HUES48 (cell line): ENCODE results near the gene JAM2.
A peak's percentile ranks its signal among the peaks of the same experiment; 100 is the strongest.

ENCODE experiments used
- H3K27ac ChIP-seq: one replicate; pipeline ENCODE4 v1.7.0; 2013; ENCODE audit warnings: low read depth, low read length, inconsistent platforms
- H3K27me3 ChIP-seq: 2 replicates; pipeline ENCODE4 v1.6.1; 2013; ENCODE audit warnings: mild to moderate bottlenecking, low read length; ENCODE audit not compliant: control insufficient read depth, insufficient read depth
- H3K36me3 ChIP-seq: 2 replicates; pipeline ENCODE4 v1.6.1; 2013; ENCODE audit warnings: low read length; ENCODE audit not compliant: control insufficient read depth, insufficient read depth
- H3K4me1 ChIP-seq: 2 replicates; pipeline ENCODE4 v1.6.1; 2013; ENCODE audit warnings: mild to moderate bottlenecking, low read length; ENCODE audit not compliant: control insufficient read depth, insufficient read depth
- H3K4me3 ChIP-seq: 2 replicates; pipeline ENCODE4 v1.5.1; 2013; ENCODE audit warnings: mild to moderate bottlenecking, low read depth, low read length
- H3K9ac ChIP-seq: 2 replicates; pipeline ENCODE4 v1.6.1; 2013; ENCODE audit warnings: mild to moderate bottlenecking, low read depth, low read length, moderate library complexity
- H3K9me3 ChIP-seq: 2 replicates; pipeline ENCODE4 v1.6.1; 2013; ENCODE audit warnings: low read length; ENCODE audit not compliant: control insufficient read depth, insufficient read depth

JAM2 gene

DNA sequence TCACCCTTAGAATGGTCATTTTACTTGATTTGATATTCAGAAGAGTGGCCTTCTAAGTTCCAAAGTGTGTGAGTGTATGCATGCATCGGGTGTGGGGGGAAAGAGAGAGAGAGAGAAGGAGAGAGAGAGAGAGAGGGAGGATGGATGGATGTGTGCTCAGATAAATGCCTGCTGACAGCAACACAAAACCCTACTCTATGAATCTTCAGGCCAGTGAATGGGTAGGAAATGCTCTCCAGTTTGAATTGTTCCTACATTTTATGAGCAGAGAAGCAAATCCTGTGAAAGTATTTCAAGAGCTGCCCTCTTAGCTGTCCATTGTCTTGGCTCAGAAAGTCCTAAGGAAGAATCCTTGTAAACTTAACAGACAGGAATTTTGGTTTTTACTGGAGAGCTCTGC lies 7.4 kb downstream of the JAM2 start:
- Histone ChIP-seq H3K9me3 (no peaks in the 10 kb centered on the region), H3K4me3 (no peak overlapping the region), H3K27me3 (no peaks in the 10 kb centered on the region), H3K4me1 (0 out of 2 replicates have a peak, but pooled peaks cover 3% of the 10 kb centered on the region), H3K36me3 (no peaks in the 10 kb centered on the region), H3K9ac (no peak overlapping the region), H3K27ac (no peak overlapping the region)

GRCh38 chr21:25647647-25648046 lies 8.6 kb downstream of the JAM2 start:
- 0 out of 2 replicates have a peak, but pooled peaks cover 3% of the 10 kb centered on the region for H3K4me1 ChIP-seq
- H3K9ac ChIP-seq, result no peak overlapping the region
- H3K36me3 ChIP-seq, result no peaks in the 10 kb centered on the region
- no peaks in the 10 kb centered on the region for H3K27me3 ChIP-seq
- no peak overlapping the region for H3K4me3 ChIP-seq
- no peak overlapping the region for H3K27ac ChIP-seq
- no peaks in the 10 kb centered on the region for H3K9me3 ChIP-seq

GRCh38 chr21:25649146-25649545 lies 10.1 kb downstream of the JAM2 start:
- H3K4me1 ChIP-seq, result 0 out of 2 replicates have a peak, but pooled peaks cover 3% of the 10 kb centered on the region
- H3K9ac ChIP-seq, result no peak overlapping the region
- no peaks in the 10 kb centered on the region for H3K36me3 ChIP-seq
- no peak overlapping the region for H3K4me3 ChIP-seq
- no peak overlapping the region for H3K27ac ChIP-seq
- no peaks in the 10 kb centered on the region for H3K9me3 ChIP-seq
- no peaks in the 10 kb centered on the region for H3K27me3 ChIP-seq

DNA sequence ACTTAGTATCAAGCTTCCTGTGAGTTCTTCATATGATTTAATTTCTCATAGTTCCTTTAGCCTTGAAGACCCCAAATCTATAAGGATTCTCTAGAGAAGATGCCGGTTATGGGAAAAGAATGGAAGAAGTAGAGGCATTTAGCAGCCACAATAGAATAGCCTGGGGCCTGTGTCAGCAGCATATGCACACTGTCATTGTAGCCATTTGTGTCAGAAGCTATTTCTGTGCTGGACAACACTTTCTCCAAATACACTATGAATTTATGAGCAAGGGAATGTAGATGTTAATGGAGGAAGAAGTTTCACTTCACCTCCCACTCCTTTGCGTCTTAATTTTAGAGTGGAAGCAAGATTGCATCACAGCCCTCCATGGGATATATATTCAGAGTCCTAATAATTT lies 17.4 kb downstream of the JAM2 start:
- H3K9me3 ChIP-seq, result no peaks in the 10 kb centered on the region
- H3K36me3 ChIP-seq, result no peaks in the 10 kb centered on the region
- no peak overlapping the region for H3K27ac ChIP-seq
- H3K9ac ChIP-seq, result no peak overlapping the region
- no peak overlapping the region for H3K4me3 ChIP-seq
- H3K27me3 ChIP-seq, result no peaks in the 10 kb centered on the region
- peaks cover 29% of the 10 kb centered on the region for H3K4me1 ChIP-seq

DNA sequence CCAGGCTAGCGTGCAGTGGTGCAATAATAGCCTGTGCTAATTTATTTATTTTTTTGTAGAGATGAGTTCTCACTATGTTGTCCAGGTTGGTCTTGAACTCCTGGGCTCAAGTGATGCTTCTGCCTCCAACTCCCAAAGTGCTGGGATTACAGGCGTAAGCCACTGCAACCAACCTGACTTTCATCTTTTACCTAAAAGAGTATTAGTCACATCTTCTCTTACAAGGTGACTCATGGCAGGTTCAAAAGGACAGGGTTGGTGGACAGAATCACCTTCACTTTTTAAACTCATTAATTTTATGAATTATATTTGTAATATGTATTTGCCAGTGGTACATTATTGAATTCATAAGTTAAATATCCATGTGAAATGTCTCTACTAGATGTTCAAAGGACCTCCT lies 18.1 kb downstream of the JAM2 start:
- H3K27me3 ChIP-seq, result no peaks in the 10 kb centered on the region
- no peak overlapping the region for H3K9ac ChIP-seq
- peaks cover 29% of the 10 kb centered on the region for H3K4me1 ChIP-seq
- no peaks in the 10 kb centered on the region for H3K36me3 ChIP-seq
- no peak overlapping the region for H3K4me3 ChIP-seq
- H3K27ac ChIP-seq, result peak overlapping the region; percentile 92
- no peaks in the 10 kb centered on the region for H3K9me3 ChIP-seq

GRCh38 chr21:25658427-25659035 lies 19.5 kb downstream of the JAM2 start:
- Histone ChIP-seq H3K36me3 (no peaks in the 10 kb centered on the region), H3K9ac (no peak overlapping the region), H3K4me1 (peaks cover 29% of the 10 kb centered on the region), H3K4me3 (peak overlapping the region; percentile 27; the same call in 1 of the 2 replicates), H3K27me3 (no peaks in the 10 kb centered on the region), H3K9me3 (no peaks in the 10 kb centered on the region), H3K27ac (peak overlapping the region; percentile 92)

- no peak overlapping the region for H3K9ac ChIP-seq
- H3K27me3 ChIP-seq, result no peaks in the 10 kb centered on the region
- H3K4me3 ChIP-seq, result no peak overlapping the region
- H3K27ac ChIP-seq, result no peak overlapping the region
- H3K4me1 ChIP-seq, result peaks cover 29% of the 10 kb centered on the region
- no peaks in the 10 kb centered on the region for H3K36me3 ChIP-seq
- H3K9me3 ChIP-seq, result no peaks in the 10 kb centered on the region
These were observed 21.2 kb downstream of the JAM2 start for GRCh38 chr21:25660233-25660632.

DNA sequence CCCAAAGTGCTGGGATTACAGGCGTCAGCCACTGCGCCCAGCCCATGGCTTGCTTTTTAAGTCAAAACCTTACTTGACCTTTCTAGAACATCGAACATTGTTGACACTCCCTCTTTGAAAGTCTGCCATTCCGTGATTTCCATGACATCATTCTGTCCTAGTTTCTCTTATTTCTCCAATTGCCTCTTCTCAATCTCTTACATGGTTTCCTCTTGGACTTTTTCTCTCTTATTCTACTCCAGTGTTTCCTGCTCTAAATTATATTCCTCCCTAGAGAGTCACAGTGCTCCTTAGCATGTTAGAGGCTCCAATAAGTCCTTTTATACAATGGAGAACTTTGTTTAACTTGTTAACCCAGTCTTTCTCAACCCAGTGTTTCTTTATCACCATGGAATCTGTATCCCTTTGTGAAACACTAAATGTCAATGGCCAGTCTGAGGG lies 25.5 kb downstream of the JAM2 start:
- H3K36me3 ChIP-seq, result no peaks in the 10 kb centered on the region
- H3K9ac ChIP-seq, result no peak overlapping the region
- no peak overlapping the region for H3K4me3 ChIP-seq
- no peaks in the 10 kb centered on the region for H3K27me3 ChIP-seq
- no peak overlapping the region for H3K27ac ChIP-seq
- no peaks in the 10 kb centered on the region for H3K9me3 ChIP-seq
- peaks cover 9% of the 10 kb centered on the region for H3K4me1 ChIP-seq

DNA sequence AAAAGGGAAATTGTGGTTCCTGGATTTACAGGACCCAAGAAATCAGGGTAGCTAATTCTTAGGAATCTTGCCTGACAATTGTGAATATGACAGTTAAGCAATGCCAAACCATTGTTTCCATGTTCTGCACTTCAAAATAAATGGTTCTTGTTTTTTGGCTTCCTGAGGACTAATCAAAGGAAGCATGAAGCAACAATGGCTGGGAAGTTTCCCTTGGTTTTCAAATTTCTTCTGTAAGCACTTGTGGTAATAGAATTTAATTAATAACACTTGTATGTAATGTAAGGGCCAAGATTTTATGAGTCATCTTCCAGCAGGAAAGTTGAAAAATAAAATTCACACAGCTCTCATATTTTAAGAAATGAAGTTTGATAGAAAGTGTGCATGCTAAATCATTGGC lies 31.7 kb downstream of the JAM2 start:
- Histone ChIP-seq H3K36me3 (no peaks in the 10 kb centered on the region), H3K9ac (no peak overlapping the region), H3K9me3 (no peaks in the 10 kb centered on the region; the same call in none of the 2 replicates), H3K27ac (no peak overlapping the region), H3K4me1 (no peaks in the 10 kb centered on the region), H3K4me3 (no peak overlapping the region), H3K27me3 (no peaks in the 10 kb centered on the region)

- no peak overlapping the region for H3K9ac ChIP-seq
- H3K9me3 ChIP-seq, result no peaks in the 10 kb centered on the region; the same call in none of the 2 replicates
- no peaks in the 10 kb centered on the region for H3K36me3 ChIP-seq
- H3K27ac ChIP-seq, result no peak overlapping the region
- H3K27me3 ChIP-seq, result no peaks in the 10 kb centered on the region
- no peak overlapping the region for H3K4me3 ChIP-seq
- no peaks in the 10 kb centered on the region for H3K4me1 ChIP-seq
These were observed 37.4 kb downstream of the JAM2 start for GRCh38 chr21:25676451-25676850.

DNA sequence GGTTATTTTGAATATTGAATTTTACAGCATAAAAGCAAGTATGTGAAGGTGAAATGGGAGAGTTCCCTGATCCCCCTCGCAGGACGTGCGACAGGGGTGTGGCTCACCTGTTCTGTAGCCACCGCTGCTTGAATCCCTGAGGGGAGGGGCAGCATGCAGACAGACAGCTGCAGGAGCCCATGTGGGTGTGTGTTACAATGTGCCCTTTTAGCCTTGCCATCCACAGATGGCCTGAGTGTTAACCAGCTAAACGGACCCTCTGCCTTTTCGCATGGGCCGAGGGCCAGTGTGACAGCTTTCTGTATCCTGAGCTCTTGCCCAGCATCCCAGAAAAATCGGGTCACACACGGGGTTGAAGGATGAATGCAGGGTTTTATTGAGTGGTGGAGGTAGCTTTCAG lies 43.3 kb downstream of the JAM2 start:
- Histone ChIP-seq H3K4me1 (no peaks in the 10 kb centered on the region), H3K9ac (no peak overlapping the region), H3K27me3 (no peaks in the 10 kb centered on the region), H3K27ac (no peak overlapping the region), H3K36me3 (no peaks in the 10 kb centered on the region), H3K4me3 (no peak overlapping the region), H3K9me3 (no peaks in the 10 kb centered on the region)
